ENCODE data around the gene OTULINL.
"Not testable (repeated sequence)": the region's sequence is repeated elsewhere in the genome, so short reads cannot be mapped to it uniquely, and the experiment has no call there.

OTULINL gene

DNA sequence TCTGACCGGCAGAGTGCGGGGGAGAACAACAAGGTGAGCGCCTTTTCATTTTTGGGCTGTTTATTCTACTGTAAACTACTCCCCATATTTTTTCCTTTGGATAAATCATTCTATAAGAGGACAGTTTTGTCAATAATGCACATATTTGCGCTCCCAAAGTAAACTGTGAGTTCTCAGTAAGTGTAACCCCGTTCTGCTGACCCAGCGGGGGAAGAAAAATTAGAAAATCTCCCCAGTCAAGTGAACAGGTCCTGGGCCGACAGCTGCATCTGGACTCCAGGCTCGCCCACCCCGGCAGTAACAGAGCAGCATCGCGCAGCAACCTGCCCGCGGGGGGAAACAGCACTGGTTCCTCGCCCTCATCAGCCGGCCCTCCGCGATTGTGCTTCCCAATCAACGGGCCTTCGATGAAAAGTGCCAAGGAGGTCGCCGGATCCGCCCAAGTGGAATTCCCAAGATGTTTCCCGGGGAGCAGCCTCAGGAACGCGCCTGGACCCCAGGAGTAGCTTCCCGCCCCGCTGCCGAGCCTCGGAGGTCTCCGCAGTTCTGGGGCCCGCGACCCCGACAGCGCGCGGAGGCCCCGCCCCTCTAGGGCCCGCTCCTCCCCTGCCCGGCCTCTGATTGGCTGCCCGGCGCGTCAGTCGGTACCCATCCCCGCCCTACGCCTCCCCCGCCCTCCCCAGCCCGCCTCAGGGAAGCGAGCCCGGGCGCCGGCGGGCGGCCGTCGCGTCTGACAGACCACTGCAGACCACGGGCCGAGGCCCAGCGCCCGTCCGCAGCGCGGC lies at the start of gene OTULINL:
Gene OTULINL, plus strand, starts transcription at position 687 of the 785 bp plus-strand sequence. CDS start 103 bp downstream, outside the sequence.
- DNase-seq (ENCODE audit: low read depth in 2 of 2), result peak; percentile 85

DNA sequence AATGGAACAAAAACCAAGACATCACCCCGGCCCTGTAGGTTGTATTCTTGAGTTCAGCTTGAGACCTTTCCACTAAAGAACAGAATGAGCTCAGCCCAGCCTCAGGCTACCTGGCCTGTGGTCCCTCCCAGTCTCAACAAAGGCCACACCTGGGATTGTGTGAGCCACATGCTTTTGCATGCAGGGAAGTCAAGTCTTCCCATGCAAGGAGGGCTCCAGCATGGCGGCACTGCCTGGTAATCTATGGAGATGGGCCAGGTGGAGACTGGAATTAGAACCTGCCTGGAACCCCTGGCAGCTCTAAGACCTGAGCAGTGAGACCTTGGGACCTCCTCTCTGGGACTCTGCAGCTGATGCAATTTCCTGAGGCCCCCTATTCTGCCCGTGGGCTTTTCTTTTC lies 49.4 kb upstream of the OTULINL start:
- no peak for DNase-seq (ENCODE audit: low read depth in 2 of 2)

DNA sequence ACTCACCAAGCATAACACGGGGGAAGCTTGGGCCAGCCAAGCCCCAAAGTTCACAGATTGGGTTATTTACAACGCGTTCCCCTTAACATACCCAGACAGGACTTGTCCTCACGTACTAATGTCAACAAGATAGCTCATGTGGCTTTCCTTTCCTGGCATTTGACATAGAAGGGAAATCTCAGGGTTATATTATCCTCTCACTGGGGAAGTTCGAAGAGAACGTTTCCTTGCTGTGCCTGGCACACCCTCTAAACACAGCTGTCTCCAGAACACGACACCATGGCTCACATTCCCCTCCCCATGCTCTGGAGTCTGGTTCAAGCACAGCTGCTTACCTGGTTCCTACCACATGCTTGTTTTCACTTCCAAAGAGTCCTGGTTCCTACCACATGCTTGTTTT lies 46.8 kb upstream of the OTULINL start:
- no peak for DNase-seq (ENCODE audit: low read depth in 2 of 2)

DNA sequence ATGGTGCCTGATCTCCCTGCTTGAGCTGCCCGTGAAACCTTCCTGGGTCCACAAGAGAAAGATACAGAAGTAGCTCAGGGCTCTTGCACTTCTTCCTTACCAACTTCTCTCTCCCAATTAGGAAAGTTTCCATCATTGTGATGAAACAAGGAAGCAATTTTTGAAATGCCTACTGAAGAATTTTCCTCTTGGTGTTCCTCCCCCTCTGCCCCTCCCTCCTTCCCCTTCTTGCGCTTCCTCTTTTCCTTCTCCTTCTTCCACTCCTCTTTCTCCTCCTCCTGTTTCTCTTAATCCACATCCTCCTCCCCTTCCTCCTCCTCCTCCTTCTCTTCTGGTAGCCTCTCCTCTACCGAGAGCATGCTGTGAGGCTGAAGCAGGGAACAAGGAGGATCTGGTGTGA lies 36.3 kb upstream of the OTULINL start:
- no peak for DNase-seq (ENCODE audit: low read depth in 2 of 2)

DNA sequence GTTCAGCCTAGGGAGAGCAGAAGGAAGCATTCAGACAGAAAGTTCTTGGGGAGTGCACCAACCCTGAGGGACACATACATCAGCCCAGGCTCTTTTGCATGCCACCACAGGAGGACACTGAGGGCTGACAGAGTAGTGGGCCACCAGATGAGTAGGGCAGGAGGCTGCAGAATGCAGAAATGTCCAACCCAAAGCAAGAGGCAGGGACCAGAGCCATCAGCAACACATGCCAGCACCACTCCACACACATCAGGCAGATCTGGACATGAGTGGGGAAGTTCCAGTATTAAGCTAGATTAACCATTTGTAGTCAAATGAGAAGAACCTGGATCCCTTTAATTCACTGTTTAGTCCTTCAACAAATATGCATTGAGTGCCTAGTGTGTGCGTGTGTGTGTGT lies 35.7 kb upstream of the OTULINL start:
- no peak for DNase-seq (ENCODE audit: low read depth in 2 of 2)

DNA sequence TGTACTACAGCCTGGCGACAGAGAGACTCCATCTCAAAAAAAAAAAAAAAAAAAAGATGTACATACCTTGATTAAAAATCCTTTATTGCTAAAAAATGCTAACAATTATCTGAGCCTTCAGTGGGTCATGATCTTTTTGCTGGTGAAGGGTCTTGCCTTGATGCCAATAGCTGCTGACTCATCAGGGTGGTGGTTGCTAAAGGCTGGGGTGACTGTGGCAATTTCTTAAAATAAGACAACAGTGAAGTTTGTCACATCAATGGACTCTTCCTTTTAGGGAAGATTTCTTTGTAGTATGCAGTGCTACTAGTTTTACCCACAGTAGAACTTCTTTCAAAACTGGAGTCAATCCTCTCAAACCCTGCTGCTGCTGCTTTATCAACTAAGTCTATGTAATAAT lies 33.9 kb upstream of the OTULINL start:
- DNase-seq (ENCODE audit: low read depth in 2 of 2), result no peak

DNA sequence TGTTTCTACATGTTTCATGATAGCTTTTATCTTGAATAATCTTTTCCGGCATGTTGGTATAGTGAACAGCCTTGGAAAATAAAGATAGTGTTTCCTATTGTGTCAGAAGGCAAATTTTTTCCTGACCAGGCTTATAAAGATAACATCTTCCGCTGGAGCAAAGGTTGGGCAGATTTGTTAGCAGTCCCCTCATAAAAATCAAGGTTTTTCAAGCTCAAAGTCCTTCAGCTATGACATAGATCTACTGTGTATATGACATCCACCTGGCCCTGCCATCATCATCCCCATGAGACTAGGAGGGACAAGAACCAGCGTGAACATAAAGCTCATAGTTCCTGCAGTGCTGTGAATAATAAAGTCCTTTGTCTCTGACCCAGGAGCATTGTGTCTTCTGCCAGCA lies 30.4 kb upstream of the OTULINL start:
- no peak for DNase-seq (ENCODE audit: low read depth in 2 of 2)

DNA sequence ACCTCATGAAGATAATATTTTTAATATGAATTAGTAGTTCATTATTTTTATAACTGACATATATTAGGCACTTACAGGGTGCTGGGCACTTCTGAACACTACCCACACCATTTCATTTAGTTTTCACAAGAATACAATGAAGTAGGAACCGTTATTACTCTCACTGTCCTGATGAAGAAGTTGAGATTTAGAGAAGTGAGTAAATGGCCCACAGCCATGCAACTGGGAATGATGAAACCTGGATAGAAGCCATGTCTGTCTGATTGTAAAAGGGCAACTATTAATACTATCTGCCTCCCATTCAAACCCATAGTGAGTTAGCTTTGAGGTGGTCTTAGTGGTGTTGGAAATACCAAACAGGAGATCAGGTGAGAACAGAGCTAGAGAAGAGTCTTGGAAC lies 29.6 kb upstream of the OTULINL start:
- DNase-seq (ENCODE audit: low read depth in 2 of 2), result no peak

DNA sequence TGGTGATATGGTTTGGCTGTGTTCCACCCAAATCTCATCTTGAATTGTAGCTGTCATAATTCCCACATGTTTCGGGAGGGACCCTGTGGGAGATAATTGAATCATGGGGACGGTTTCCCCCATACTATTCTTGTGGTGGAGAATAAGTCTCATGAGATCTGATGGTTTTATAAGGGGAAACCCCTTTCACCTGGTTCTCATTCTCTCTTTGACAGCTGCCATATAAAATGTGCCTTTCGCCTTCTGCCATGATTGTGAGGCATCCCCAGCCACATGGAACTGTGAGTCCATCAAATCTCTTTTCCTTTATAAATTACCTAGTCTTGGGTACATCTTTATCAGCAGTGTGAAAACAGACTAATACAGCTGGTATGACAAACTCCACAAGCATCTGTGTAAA lies 27.3 kb upstream of the OTULINL start:
- not testable (repeated sequence) for DNase-seq (ENCODE audit: low read depth in 2 of 2)

DNA sequence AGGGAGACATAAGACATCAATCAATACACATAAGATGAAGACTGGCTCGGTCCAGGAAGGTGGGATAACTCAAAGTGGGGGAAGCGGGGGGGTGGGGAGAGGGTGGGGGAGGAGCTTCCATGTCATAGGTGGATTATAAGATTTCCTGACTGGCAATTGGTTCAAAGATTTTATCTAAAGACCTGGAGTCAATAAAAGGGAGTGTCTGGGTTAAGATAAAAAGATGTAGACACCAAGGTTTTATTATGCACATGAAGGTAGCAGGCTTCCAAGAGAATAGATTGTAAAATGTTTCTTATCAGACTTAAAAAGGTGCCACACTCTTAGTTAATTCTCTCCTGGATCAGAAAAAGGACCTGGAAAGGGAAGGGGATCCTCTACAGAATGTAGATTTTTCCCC lies 25.6 kb upstream of the OTULINL start:
- DNase-seq (ENCODE audit: low read depth in 2 of 2), result no peak

DNA sequence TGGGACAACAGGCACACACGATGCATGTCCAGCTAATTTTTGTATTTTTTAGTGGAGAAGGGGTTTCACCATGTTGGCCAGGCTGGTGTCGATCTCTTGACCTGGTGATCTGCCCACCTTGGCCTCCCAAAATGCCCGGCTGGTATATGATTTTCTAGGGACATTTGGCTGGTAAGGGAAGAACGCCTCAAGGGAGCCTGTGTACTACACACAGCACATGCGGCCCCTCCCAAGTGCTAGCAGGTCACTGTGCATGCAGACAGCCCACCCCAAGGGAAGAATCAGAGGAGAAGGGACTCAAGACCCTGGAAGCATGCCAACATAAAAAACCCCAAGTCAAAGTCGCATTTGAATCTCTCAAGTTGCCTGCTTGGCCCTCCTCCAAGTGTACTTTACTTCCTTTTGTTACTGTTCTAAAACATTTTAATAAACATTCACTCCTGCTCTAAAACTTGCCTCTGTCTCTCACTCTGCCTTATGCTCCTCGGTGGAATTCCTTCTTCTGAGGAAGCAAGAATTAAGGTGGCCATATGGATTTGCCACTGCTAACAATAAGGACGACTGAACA lies 24.3 kb upstream of the OTULINL start:
- no peak for DNase-seq (ENCODE audit: low read depth in 2 of 2)

DNA sequence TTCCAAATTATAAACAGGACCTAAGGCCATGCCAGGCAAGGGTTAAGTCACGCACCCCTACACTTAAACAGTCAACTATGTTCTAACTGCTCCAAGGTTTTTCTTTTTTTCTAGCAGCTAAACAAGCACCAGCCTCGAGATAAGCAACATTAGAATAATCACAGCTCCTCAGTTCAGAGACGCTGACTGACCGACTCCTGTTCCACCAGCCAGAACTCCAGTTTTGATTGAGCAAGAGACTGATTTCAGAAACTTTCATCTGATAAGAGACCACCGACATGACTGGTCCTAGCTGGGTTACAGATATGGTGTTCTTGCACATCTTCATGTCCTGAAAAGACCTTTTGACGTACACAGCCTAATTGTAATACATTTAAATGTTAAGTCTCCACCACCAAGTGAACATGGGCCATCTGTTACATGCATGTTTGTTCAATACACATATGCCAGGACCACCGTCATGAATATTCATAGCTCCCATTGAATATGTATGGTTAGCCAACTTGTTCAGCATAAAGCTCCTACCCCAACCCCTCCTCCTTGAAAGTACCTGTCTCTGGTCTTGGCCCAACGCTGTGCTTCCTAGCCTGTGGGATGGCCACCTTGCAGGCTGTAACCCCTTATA lies 23.7 kb upstream of the OTULINL start:
- DNase-seq (ENCODE audit: low read depth in 2 of 2), result no peak

DNA sequence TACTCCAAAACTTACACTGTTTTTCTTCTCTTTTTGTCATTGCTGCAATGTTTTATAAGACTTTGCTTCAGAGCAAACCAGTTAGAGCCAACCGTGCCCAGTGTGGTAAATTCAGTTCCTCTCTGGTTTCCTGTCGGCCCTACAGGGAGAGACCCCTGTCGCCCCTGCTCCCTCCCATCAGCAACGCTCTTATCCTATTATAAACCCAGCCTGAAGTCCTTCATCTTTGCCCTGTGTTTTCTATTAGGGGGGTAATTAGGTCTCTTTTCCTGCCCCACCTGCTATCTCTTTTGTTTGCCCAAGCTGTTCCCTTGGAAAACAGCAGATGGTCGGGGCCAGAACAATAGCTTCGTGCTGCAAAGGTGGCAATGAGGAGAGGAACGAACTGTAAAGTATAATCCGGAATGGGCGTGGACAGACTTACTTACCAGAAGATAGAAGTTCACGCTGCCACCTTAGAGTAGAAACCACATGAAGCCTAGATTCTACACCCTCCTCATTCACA lies 21.4 kb upstream of the OTULINL start:
- no peak for DNase-seq (ENCODE audit: low read depth in 2 of 2)

DNA sequence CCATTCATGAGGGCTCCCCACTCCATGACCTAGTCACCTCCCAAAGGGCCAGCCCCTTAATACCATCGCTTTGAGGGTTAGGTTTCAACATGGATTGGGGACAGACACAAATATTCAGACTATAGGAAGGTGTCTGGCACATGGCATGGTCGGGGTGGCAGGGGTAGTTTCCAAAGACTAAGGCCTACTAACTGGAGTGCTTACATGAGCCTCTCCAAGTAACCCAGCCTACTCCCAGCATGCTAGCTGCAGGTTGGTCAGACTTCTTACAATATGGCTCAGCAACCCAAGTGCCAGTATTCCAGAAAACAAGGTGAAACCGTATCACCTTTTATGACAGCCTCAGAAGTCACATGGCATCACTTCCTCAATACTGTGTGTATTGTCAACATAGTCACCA lies 19.9 kb upstream of the OTULINL start:
- DNase-seq (ENCODE audit: low read depth in 2 of 2), result no peak

DNA sequence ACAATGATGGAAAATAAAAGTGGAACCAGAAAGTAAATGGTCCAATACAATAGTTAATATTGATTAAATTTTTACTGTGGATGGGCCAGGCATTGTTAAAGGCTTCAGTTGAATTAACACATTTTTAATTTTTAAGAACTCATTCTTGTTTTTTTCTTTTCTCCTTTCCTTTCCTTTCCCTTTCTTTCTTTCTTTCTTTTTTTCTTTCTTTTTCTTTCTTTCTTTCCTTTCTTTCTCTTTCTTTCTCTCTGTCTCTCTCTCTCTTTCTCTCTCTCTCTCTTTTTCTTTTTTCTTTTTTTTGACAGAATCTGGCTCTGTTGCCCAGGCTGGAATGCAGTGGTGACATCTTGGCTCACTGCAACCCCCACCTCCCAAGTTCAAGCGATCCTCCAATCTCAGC lies 13.3 kb upstream of the OTULINL start:
- no peak for DNase-seq (ENCODE audit: low read depth in 2 of 2)

DNA sequence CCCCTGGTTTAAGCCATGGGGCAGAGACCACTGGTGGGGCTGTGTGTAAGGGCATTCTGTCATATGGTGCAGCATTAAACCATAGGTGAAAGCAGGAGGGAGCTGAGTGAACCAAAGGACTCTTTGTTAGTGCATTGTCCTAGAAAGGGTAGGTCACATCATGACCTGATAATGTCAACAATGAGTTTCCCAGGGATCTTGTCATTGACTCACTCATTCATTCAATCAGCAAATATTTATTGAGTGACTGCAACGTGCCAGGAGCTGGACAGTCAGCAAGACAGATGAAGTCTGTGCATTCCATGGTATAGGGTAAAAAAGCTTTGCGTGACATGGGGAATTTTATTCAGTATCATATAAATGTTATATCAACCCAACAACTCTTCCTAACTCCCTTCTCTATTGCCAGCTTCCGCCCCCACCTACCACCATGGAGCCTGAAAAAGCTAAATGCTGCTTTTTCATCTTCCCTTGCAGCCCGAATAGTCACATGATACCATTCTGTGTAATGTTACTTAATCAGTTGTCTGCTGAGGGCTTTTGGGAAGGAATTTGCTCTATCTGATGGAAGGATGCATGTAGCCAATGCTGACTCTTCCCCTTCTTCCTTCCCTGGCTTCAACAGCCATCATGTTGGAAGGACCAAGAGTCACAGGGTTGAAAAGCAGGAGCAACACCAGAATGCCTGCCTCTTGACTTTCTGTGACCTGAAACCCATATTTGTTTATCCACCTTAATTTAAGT lies 11.5 kb upstream of the OTULINL start:
- no peak for DNase-seq (ENCODE audit: low read depth in 2 of 2)

DNA sequence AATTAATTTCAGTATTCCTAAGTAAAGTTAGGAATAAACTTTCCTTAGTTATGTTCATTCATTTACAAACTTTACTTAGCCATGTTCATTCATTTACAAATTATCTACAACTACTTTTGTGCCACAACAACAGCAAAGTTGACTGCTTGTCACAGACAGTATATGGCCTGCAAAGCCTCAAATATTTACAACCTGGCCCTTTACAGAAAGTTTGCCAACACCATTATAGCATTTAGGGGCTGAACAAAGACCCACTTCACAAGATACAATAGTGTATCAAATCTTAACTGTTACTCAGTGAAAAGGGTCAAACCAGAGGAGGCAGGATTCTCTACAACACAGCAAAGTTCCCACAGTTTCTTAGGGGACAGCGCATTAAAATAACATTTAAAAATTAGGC lies 9.7 kb upstream of the OTULINL start:
- no peak for DNase-seq (ENCODE audit: low read depth in 2 of 2)

DNA sequence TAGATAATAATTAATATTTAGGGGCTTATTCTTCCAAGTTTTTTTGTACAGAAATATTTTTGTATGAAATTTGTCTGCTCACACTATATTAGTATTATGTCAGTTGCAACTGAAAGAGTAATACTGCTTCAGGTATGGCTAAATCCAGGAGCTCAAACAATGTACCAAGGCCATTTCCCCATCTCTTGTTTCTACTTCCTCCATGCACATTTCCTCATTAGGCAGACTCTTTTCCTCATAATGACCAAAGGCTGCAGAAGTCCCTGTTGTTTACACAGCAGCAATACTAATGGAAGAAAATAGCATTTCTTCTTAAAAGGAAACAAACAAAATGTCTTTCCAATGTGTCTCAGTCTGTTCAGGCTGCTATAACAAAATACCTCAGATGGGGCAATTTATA lies 9.2 kb upstream of the OTULINL start:
- DNase-seq (ENCODE audit: low read depth in 2 of 2), result no peak

DNA sequence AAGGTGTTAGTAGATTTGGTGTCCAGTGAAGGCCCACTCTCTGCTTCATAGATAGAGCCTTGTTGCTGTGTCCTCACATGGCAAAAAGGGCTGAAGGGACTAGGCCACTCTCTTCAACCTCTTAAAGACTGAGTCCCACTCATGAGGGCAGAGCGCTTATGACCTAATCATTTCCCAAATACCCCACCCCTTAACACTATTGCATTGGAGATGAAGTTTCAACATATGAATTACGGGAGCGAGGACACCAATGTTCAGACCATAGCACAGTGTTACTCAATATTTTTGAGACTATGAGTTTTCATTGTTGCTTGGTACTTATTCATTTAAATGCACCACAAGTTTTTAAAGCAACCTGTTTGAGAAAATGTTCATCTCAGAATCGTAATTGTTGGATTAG lies 8.8 kb upstream of the OTULINL start:
- no peak for DNase-seq (ENCODE audit: low read depth in 2 of 2)

DNA sequence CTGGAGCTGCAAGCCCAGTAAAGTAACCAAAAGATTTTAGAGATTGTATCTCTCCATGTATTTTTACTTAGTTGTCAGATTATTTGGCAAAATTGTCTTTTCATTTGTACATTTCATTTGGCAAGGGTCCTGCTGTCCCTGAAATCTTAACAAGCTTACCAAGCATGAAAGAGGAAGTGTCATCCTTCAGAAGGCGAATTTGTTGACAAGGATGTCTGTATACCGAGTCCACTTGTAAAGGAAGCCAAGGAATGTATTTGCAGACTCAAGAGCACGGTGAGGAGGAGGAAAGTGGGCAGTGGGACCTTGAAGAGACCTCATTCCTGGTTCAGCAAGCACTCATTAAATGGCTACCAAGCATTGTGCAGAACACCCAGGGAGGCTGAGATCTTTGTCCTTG lies 7.5 kb upstream of the OTULINL start:
- no peak for DNase-seq (ENCODE audit: low read depth in 2 of 2)

DNA sequence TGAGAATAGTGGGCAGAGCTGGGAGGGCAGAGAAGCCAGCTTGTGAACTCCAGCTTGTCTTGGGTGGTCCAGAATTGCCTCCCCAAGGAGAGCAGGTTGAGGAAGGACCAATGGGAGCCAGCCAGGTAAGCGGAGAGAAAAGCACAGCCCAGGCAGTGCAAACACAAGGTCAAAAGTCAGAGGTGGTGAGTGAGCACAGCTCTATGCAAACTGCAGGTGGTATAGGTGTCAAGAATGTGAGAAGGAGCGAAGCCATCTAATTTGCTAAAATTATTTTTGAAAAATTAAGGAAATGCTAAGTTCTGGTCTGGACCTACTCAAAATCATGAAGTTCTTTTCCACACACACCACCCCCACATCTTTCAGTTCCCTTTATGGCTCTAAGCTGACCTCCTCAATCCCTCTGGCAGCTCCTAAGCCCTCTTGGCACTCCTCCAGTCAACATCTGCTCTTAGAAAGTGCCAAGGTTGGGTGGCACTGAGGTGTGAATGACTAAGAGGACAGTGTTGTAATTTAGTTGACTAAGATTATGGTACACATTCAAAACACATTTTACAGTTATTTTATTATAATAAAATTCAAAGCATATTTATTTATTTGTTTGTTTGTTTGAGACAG lies 6.6 kb upstream of the OTULINL start:
- DNase-seq (ENCODE audit: low read depth in 2 of 2), result no peak

DNA sequence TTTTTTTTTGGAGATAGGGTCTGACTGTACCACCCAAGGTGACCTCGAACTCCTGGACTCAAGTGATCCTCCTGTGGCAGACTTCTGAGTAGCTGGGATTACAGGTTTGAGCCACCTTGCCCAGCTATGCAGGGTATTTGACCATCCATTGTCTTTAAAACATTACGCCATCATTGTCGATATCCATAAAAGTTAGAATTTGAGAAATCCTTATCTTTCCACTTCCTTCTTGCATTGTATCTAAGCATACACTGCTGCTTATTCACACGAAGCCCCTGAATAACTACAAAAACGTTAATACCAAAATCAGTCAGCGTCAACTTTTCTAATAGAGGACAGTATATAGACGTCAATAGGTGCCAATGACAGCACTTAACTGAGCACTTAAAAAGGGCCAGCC lies 5.4 kb upstream of the OTULINL start:
- DNase-seq (ENCODE audit: low read depth in 2 of 2), result no peak

All from stimulated activated CD4-positive, alpha-beta T cell treated with anti-CD3 and anti-CD28 coated beads, Interleukin-4, amount 100 ng/mL, for 48 hours (primary cell).